Kidney epithelial cell (primary cell): ENCODE data around the gene OR5J2. TPM values are rescaled to one million over a fixed set of nuclear protein-coding genes. Genes with fewer than 3 reads are reported as not detected.

Source experiments
- DNase-seq: peaks from one replicate; pipeline ENCODE4 v3.0.0-alpha.2; 2010; ENCODE audit warnings: low read depth
- H3K27me3 ChIP-seq: 2 replicates; pipeline ENCODE4 v1.6.0; 2011; ENCODE audit warnings: low read length; ENCODE audit not compliant: control insufficient read depth, insufficient read depth
- H3K36me3 ChIP-seq: 2 replicates; pipeline ENCODE4 v1.5.1; 2011; ENCODE audit warnings: low read length; ENCODE audit not compliant: control insufficient read depth, insufficient read depth
- H3K4me3 ChIP-seq: 2 replicates; pipeline ENCODE4 v1.5.1; 2011; ENCODE audit warnings: low read depth, mild to moderate bottlenecking, control low read depth, low read length
- total RNA-seq: library from RNA; depleted of rRNA; stranded (reverse); fragments of >200 nt; gene quantifications from 2 replicates; pipeline ENCODE4 v1.2.3, GENCODE V29; 2015
- TF ChIP-seq, protein P1 (sequence below): IDR thresholded peaks from 2 replicates; pipeline ENCODE4 v1.5.1; 2011; ENCODE audit warnings: mild to moderate bottlenecking, moderate library complexity, low read length, control low read depth, inconsistent platforms; ENCODE audit not compliant: insufficient read depth, poor library complexity, severe bottlenecking

OR5J2 gene
- total RNA-seq, 1 donor from 2014 or later: not detected

DNA sequence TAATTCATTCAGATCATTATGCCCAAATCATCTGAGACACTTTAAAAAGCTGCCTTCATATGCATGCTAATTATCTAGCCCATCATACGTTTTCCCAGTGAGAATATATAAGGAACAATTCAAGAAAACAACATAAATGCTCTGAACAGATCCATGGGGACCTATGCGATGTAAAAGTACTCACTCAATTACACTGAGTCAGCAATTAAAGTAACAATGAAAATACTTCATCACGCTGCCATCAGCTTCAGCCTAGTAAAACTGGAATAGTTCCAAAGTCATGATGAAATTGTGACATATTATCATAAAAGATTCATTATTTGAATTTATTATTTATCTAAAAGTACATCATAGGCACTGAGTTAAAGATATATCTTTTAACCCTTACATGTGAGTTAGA lies 12.6 kb upstream of the OR5J2 start:
- Histone ChIP-seq H3K4me3 (no peak overlapping the region), H3K36me3 (no peaks in the 10 kb centered on the region), H3K27me3 (no peaks in the 10 kb centered on the region)
- DNase-seq: no peak
- TF ChIP-seq, protein P1, sequence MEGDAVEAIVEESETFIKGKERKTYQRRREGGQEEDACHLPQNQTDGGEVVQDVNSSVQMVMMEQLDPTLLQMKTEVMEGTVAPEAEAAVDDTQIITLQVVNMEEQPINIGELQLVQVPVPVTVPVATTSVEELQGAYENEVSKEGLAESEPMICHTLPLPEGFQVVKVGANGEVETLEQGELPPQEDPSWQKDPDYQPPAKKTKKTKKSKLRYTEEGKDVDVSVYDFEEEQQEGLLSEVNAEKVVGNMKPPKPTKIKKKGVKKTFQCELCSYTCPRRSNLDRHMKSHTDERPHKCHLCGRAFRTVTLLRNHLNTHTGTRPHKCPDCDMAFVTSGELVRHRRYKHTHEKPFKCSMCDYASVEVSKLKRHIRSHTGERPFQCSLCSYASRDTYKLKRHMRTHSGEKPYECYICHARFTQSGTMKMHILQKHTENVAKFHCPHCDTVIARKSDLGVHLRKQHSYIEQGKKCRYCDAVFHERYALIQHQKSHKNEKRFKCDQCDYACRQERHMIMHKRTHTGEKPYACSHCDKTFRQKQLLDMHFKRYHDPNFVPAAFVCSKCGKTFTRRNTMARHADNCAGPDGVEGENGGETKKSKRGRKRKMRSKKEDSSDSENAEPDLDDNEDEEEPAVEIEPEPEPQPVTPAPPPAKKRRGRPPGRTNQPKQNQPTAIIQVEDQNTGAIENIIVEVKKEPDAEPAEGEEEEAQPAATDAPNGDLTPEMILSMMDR: no peak

- no peaks in the 10 kb centered on the region for H3K27me3 ChIP-seq
- DNase-seq: no peak
Observed at GRCh38 chr11:56172256-56172830, 4.1 kb upstream of the OR5J2 start.

GRCh38 chr11:56183459-56183858 lies 7.0 kb downstream of the OR5J2 start:
- Histone ChIP-seq H3K4me3 (no peak overlapping the region), H3K27me3 (no peaks in the 10 kb centered on the region), H3K36me3 (no peaks in the 10 kb centered on the region)
- TF ChIP-seq, protein P1: no peak
- DNase-seq: no peak

More at GRCh38 chr11:56172256-56172830, 4.1 kb upstream of the OR5J2 start:
- Histone ChIP-seq H3K36me3 (no peaks in the 10 kb centered on the region), H3K4me3 (no peak overlapping the region)
- TF ChIP-seq, protein P1: no peak

GRCh38 chr11:56188602-56189001 lies 12.2 kb downstream of the OR5J2 start:
- TF ChIP-seq, protein P1: no peak
- no peak for DNase-seq
- no peaks in the 10 kb centered on the region for H3K27me3 ChIP-seq
- no peaks in the 10 kb centered on the region for H3K36me3 ChIP-seq
- no peak overlapping the region for H3K4me3 ChIP-seq

GRCh38 chr11:56196705-56197104 lies 20.3 kb downstream of the OR5J2 start:
- Histone ChIP-seq H3K27me3 (no peaks in the 10 kb centered on the region), H3K4me3 (no peak overlapping the region), H3K36me3 (no peaks in the 10 kb centered on the region)
- TF ChIP-seq, protein P1: no peak
- DNase-seq: no peak

GRCh38 chr11:56197367-56197766 lies 20.9 kb downstream of the OR5J2 start:
- TF ChIP-seq, protein P1: no peak

More at GRCh38 chr11:56197367-56197766, 20.9 kb downstream of the OR5J2 start:
- H3K36me3 ChIP-seq: no peaks in the 10 kb centered on the region
- no peak for DNase-seq
- H3K27me3 ChIP-seq: no peaks in the 10 kb centered on the region
- no peak overlapping the region for H3K4me3 ChIP-seq
